ENCODE data around the gene PMEPA1. TPM values are rescaled to one million over a fixed set of nuclear protein-coding genes. Genes with fewer than 3 reads are reported as not detected.
A peak's percentile ranks its signal among the peaks of the same experiment; 100 is the strongest.
"Not testable (repeated sequence)": the region's sequence is repeated elsewhere in the genome, so short reads cannot be mapped to it uniquely, and the experiment has no call there.

PMEPA1 gene
- polyA plus RNA-seq, 1 donor = 31.7 TPM

DNA sequence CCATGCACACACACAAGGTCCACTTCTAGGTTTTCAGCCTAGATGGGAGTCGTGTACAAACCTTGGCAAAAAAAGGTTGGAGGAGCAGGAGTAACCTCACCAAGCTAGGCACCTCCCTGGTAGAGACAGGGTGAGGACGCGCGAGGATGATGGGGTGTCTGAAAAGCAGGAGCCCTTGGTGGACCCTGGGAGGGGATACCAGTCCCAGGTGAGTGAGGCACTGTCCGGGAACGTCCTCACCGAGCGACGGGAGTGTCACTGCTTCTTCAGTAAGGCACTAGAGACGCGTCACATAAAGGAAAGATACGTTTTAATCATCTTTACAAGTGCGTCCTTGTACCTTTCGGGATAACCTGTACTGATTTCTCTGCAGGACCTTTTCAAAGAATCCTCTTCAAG is 60.2 kb downstream of the PMEPA1 start:
- DNase-seq = no peak

- no peak for DNase-seq
Observed at GRCh38 chr20:57648878-57649616, 60.8 kb downstream of the PMEPA1 start.

DNA sequence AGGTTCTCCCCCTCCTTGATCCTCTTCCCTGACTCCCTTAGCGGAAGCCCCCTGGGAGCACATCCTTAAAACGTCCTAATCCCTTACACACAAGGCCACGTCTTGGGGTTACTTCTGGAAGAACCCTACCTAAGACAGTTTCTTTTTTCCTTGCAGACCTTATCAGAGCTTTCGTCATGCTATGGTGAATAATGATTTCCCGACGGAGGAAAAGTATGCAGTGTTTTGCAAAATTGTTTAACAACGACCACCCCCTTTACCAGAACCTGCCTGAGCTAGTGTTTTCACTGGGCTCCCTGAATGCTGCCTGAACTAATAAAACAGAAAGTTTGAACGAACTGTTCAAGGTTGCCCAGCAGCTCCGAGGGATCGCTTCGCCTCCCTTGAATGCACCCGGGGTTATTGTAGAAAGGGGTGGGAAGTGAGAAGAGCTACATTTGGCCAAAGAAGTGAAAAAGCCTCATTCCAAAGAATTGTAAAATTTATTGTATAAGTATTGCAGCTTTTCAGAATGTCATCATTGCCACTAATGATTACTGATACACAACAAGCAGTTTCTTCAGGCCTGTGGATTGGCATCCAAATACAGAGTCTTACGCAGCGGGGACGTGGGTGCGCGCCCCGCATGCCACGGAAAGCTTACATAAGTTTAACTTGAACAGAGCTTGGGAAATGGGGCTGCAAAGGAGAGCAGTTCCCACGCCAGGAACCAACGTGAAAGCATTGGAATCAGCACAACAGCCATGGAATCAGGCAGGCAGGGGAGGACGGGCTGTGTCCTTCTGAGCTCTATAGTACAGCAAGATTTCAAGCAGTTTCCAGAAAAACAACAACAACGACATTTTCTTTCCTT is 61.7 kb downstream of the PMEPA1 start:
- DNase-seq = no peak

DNA sequence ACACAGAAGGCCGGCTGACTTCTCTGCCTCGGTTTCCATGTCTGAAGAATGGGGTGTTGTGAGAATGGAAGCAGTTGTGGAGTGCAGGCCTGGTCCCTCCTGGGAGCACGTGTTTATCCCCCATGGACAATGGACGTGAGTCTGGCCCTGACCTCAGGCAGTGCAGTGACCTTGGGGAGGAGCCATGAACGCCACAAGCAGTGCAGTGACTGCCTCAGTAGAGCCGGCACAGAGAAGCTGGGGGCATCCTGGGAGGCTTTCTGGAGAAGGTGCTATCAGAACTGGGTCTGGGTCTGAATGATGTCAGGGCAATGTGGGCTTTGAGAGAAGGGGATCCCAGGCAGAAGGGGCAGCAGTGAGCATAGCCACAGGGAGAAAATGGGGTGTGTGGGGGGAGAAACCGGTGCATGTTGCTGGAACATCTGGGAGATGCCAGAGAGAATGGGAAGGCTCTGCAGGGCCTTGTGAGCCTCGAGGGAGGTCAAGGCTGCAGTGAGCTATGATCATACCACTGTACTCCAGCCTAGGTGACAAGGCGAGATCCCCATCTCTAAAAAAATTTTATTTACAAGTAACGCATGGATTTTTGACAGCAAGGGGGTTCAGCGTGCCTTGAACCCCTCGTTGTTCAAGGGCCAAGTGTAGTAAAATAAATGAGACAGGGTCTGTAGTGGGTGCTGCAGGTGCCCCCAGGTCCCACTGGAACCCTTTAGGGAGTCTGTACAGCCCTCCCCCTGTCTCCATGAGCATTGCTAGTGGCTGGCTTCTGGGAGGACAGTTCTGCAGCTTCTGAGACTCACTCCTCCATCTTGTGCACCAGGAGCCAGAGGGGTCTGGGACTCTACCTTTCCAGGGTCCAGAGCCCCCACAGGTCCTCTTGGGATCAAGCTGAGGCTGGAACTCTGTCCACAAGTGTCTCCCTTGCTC is 62.5 kb downstream of the PMEPA1 start:
- DNase-seq = no peak

DNA sequence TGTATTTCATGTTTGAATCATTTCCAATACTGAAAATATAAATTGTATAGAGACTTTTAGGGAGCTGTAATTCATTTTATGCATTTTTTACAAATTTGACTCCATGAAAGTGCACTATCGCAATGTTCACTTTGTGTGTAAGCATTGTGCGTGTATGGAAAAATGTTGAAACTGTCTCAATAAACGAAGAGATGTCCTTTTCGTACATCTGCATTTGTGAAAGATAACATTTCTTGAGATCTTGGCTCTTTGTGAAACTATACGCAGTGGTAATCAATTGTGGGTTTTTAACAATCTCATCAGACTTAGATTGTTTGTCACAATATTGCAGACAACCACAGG is 70.9 kb downstream of the PMEPA1 start:
- DNase-seq = no peak

DNA sequence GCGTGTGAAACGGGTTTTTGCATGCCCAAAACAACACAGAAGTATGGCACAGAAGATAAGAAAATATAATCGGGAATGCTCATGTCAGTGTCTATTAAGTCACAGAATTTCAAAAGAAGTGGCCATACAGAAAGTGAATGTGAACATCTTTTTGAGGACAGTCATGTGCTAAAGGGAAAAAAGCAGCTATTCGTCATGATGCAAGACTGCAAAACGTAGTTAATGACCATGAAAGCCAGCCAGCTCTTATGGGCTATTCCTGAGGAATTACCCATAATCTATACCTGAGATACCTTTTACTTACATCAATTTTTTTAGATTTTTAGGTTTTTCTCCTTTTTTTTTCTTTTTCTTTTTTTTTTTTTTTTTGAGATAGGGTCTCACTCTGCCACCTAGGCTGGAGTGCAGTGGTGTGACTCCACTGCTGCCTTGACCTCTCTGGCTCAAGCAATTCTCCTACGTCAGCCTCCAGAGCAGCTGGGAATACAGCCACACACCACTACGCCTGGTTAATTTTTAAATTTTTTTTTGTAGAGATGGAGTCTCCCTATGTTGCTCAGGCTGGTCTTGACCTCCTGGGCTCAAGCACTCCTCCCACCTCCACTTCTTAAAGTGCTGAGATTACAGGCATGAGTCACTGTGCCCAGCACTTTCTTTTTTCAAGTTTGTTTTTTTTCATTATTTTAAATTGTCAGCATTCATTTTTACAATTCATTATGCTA is 71.5 kb downstream of the PMEPA1 start:
- DNase-seq = no peak

DNA sequence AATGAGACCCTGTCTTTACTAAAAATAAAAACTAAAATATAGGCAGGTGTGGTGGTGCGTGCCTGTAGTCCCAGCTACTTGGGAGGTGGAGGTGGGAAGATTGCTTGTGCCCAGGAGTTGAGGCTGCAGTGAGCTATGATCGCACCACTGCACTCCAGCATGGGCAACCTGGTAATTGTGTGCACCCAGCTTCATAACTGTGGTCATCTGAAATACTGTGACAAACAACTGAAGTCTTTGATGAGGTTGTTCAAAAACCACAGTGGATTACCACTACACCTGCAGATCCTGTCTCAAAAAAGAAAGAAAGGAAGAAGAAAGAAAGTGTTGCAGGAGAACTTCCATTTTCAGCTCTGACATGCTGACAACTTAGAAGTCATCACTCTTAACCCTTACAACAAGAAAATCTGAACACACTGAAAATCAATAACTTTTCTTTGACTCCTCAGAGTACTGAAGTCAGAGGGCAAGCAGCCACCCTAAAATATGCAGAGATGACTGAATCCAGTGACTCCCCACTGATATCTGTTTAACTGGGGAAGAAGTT is 75.8 kb downstream of the PMEPA1 start:
- no peak for DNase-seq

- DNase-seq = no peak
Observed at GRCh38 chr20:57632286-57632685, 77.5 kb downstream of the PMEPA1 start.

GRCh38 chr20:57630061-57630460 is 79.8 kb downstream of the PMEPA1 start:
- DNase-seq = no peak

- not testable (repeated sequence) for DNase-seq
Observed at GRCh38 chr20:57629491-57629901, 80.3 kb downstream of the PMEPA1 start.

- not testable (repeated sequence) for DNase-seq
Observed at GRCh38 chr20:57628962-57629308, 80.9 kb downstream of the PMEPA1 start.

DNA sequence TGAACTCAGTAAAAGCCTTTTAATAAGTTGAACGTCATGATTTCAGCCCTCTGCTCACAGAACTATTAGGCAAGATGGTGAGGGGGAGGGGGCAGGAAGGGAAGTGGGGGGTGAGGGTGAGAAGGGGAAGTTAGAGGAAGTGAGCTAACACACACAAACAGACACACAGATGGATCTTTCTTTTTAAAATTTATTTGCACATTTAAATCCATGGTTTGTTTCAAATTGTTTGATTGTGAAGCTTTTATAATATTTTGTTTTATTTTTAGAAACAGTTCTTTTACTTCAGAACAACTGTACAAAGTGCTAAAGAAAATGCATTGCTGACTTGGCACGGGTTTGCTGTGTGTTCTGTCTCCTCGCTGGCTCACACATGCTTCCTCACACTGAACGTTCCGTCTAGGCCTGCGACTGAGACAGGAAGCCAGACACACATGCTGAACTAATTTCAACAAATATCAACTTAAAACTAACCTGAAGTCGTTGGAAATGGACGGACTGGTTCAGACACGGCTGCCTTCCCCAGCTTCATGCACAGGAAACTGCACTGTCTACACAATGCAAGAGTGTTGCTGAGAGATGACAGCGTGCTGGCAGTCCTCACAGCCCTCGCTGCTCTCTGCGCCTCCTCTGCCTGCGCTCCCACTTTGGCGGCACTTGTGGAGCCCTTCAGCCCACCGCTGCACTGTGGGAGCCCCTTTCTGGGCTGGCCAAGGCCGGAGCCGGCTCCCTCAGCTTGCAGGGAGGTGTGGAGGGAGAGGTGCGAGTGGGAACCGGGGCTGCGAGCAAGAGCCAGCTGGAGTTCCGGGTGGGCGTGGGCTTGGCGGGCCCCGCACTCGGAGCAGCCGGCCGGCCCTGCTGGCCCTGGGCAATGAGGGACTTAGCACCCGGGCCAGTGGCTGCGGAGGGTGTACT is 81.5 kb downstream of the PMEPA1 start:
- peak; percentile 73 for DNase-seq

DNA sequence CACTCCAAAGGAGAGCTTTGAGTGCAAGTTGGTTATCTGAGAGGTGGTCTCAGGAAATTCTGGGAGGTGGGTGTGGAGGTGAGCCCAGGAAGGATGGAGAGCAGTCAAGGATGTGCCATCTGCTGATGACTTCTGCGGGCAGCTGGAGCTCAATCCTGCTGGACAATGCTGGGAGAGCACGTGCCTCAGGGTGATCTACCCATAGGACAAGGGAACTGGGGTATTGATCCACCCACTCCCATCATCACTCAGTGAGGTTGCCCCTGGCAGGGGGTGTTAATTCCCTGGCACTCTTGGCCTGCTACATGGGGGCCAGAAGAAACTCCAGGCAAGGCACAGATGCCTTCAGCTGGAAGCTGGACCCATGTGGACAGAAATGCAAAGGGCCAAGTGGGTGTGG is 82.5 kb downstream of the PMEPA1 start:
- DNase-seq = no peak

DNA sequence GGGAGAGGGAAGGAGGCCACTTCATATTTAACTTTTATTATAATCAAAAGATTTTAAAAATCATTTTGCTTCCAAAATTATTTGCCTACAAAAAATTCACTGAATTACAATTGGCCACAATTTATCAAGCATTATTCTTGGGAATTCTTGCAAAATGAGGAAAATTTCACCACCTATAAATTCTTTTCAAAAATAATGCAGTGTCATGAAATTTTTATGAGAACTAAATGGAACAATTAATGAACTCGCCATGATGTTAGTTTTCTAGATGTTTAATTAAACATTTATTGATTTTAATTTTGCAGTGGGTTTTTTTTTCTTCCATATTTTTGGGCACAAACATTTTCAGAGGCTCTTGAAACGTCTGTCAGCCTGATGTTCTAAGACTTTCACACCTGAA is 83.8 kb downstream of the PMEPA1 start:
- no peak for DNase-seq

GRCh38 chr20:57625181-57625958 is 84.4 kb downstream of the PMEPA1 start:
- DNase-seq = no peak

GRCh38 chr20:57624124-57624523 is 85.7 kb downstream of the PMEPA1 start:
- DNase-seq = no peak

GRCh38 chr20:57622579-57623381 is 87.0 kb downstream of the PMEPA1 start:
- DNase-seq = no peak

DNA sequence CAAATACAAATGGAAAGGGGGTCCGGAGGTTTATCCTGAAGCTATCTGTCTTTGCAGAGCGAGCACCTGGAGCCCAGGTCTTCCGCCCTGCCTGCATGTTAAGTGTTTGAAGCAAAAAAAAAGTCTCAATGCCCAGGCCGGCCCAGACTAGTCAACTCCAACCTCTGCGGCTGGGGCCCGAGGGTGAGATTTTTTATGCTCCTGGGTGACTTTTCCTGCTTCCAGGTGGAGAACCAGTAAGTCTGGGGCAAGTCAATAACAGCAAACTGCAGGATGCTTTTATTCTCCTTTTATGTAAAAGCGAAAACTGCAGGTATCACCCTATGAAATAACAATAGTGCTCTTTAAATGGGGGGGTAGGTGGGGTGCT is 87.6 kb downstream of the PMEPA1 start:
- DNase-seq = no peak

All from hindlimb muscle (tissue), 1 donor.